Natural killer cell (primary cell): Measurements from ENCODE around the gene CLASP1. TPM values are rescaled to one million over a fixed set of nuclear protein-coding genes. Genes with fewer than 3 reads are reported as not detected.
"Not testable (repeated sequence)": the region's sequence is repeated elsewhere in the genome, so short reads cannot be mapped to it uniquely, and the experiment has no call there.

Source experiments
- ATAC-seq, 3 donors: fragments of 150-1000 bp in 2 of 3; fragments of 200-7000 bp in 1 of 3; cut with Tn5 transposase; 1 replicate in 1 of 3; 2 replicates in 2 of 3; pipeline ENCODE4 v1.10.0; 2021; ENCODE audit warnings: mild to moderate bottlenecking in 2 of 3, moderate library complexity in 2 of 3
- DNase-seq, 2 donors: peaks; one replicate each; pipeline versions ENCODE4 v3.0.0 to v3.0.0-alpha.2; 2013 to 2021; ENCODE audit warnings: mixed read lengths in 1 of 2
- H3K27ac ChIP-seq: one replicate; pipeline ENCODE4 v1.5.1; 2013; ENCODE audit warnings: mild to moderate bottlenecking, low read length
- H3K27me3 ChIP-seq: one replicate; pipeline ENCODE4 v1.6.1; 2013; ENCODE audit warnings: low read length; ENCODE audit not compliant: control insufficient read depth, insufficient read depth
- H3K36me3 ChIP-seq: one replicate; pipeline ENCODE4 v1.6.1; 2013; ENCODE audit warnings: low read length; ENCODE audit not compliant: control insufficient read depth, insufficient read depth
- H3K4me1 ChIP-seq: one replicate; pipeline ENCODE4 v1.6.1; 2013; ENCODE audit warnings: low read length; ENCODE audit not compliant: control insufficient read depth, insufficient read depth
- H3K4me3 ChIP-seq: one replicate; pipeline ENCODE4 v1.5.1; 2013; ENCODE audit warnings: low read length
- H3K9me3 ChIP-seq: one replicate; pipeline ENCODE4 v1.6.1; 2013; ENCODE audit warnings: low read length; ENCODE audit not compliant: control insufficient read depth, insufficient read depth
- H3K27ac Mint-ChIP-seq, 2 donors: one replicate each; pipeline ENCODE4 v1.8.0; 2022; ENCODE audit warnings: mild to moderate bottlenecking in 2 of 2, mixed read lengths in 2 of 2, moderate library complexity in 1 of 2
- H3K27me3 Mint-ChIP-seq, 2 donors: one replicate each; pipeline ENCODE4 v1.8.0; 2022; ENCODE audit warnings: low read depth in 2 of 2, mixed read lengths in 2 of 2
- H3K36me3 Mint-ChIP-seq: one replicate; pipeline ENCODE4 v1.8.0; 2022; ENCODE audit warnings: mixed read lengths
- H3K4me1 Mint-ChIP-seq, 2 donors: one replicate each; pipeline ENCODE4 v1.8.0; 2022; ENCODE audit warnings: mixed read lengths in 2 of 2
- H3K4me3 Mint-ChIP-seq: one replicate; pipeline ENCODE4 v1.8.0; 2022; ENCODE audit warnings: mild to moderate bottlenecking, moderate library complexity, mixed read lengths
- H3K9me3 Mint-ChIP-seq, 2 donors: one replicate each; pipeline ENCODE4 v1.8.0; 2022; ENCODE audit warnings: mixed read lengths in 2 of 2
- WGBS: methylation state at CpG from one replicate; pipeline ENCODE4 v1.1.7; 2013; ENCODE audit warnings: missing lambda C conversion rate; ENCODE audit not compliant: insufficient coverage; 5-methylcytosine and 5-hydroxymethylcytosine counted together
- intact Hi-C: fragments of 100-400 bp; cut with micrococcal nuclease; formaldehyde crosslinking; loops from one replicate; pipeline ENCODE4 v1.14.2; 2022
- total RNA-seq, 4 donors: library from RNA; stranded (reverse); fragments of 120-200 nt in 1 of 4; gene quantifications; one replicate each; pipeline versions ENCODE4 v1.2.3 to v1.2.4, GENCODE V29; 2013 to 2022
- TF ChIP-seq, protein P1 (sequence below): fragments of 200-600 bp; IDR thresholded peaks from one replicate; pipeline ENCODE4 v1.8.0; 2022; ENCODE audit warnings: antibody characterized with exemption

The CLASP1 gene
- total RNA-seq, 3 donors from 2014 or later (not counting 1 experiment from before 2014, with no cell fraction given): 125 to 142 (median 127) TPM

DNA sequence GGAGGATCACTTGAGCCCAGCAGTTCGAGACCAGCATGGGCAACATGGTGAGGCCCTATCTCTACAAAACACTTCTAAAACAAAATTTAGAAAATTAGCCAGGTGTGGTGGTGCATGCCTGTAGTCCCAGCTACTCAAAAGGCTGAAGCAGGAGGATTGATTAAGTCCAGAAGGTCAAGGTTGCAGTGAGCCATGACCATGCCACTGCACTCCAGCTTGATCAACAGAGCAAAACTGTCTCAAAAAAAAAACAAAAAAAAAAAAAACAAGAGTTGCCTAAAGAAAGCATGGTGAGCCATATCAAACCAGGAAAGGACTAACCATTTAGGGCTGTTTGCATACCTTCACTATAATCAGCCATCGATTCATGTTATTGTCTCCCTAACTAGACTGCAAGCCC, 4.5 kb downstream of the CLASP1 start:
- Histone ChIP-seq H3K4me3 (no peak overlapping the region), H3K9me3 (no peaks in the 10 kb centered on the region), H3K36me3 (no peaks in the 10 kb centered on the region), H3K27me3 (no peaks in the 10 kb centered on the region), H3K27ac (no peak overlapping the region), H3K4me1 (peaks cover 9% of the 10 kb centered on the region)
- H3K27ac Mint-ChIP-seq: peak overlapping the region; percentile 12 to 40
- no peaks in the 10 kb centered on the region for H3K27me3 Mint-ChIP-seq
- 93% methylated on average over 1 of the region's 2 CpGs for WGBS
- H3K4me3 Mint-ChIP-seq: no peak overlapping the region
- peaks cover 49 to 52% of the 10 kb centered on the region in 2 donors for H3K4me1 Mint-ChIP-seq
- intact Hi-C loops: loop anchor here (5.0 kb wide), 2 partner anchors 47 to 113 kb away; partner anchors contain the start of gene TSN
- peaks cover 5% of the 10 kb centered on the region for H3K36me3 Mint-ChIP-seq
- TF ChIP-seq, protein P1, sequence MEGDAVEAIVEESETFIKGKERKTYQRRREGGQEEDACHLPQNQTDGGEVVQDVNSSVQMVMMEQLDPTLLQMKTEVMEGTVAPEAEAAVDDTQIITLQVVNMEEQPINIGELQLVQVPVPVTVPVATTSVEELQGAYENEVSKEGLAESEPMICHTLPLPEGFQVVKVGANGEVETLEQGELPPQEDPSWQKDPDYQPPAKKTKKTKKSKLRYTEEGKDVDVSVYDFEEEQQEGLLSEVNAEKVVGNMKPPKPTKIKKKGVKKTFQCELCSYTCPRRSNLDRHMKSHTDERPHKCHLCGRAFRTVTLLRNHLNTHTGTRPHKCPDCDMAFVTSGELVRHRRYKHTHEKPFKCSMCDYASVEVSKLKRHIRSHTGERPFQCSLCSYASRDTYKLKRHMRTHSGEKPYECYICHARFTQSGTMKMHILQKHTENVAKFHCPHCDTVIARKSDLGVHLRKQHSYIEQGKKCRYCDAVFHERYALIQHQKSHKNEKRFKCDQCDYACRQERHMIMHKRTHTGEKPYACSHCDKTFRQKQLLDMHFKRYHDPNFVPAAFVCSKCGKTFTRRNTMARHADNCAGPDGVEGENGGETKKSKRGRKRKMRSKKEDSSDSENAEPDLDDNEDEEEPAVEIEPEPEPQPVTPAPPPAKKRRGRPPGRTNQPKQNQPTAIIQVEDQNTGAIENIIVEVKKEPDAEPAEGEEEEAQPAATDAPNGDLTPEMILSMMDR: no peak
- DNase-seq: no peak
- no peak for ATAC-seq
- H3K9me3 Mint-ChIP-seq: no peaks in the 10 kb centered on the region

DNA sequence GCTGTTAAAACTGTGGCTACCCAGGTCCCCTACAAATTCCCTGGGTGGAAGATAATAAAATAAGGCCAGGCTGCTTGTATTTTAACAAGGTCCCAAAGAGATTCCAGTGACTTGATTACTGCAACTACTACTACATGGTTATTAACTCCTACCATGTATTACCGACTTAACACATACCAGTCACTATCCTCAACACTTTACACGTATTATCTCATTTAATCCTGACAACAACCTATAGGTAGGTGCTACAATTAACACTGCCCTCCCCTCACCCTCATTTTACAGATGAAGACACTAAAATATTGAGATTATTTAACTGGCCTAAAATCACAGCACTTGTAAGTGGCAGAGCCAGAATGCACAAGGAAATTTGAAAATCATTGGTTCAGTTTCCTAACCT, 5.4 kb downstream of the CLASP1 start:
- no peak for ATAC-seq
- peak overlapping the region in 1 of 2 donors; percentile 38 for H3K27ac Mint-ChIP-seq

DNA sequence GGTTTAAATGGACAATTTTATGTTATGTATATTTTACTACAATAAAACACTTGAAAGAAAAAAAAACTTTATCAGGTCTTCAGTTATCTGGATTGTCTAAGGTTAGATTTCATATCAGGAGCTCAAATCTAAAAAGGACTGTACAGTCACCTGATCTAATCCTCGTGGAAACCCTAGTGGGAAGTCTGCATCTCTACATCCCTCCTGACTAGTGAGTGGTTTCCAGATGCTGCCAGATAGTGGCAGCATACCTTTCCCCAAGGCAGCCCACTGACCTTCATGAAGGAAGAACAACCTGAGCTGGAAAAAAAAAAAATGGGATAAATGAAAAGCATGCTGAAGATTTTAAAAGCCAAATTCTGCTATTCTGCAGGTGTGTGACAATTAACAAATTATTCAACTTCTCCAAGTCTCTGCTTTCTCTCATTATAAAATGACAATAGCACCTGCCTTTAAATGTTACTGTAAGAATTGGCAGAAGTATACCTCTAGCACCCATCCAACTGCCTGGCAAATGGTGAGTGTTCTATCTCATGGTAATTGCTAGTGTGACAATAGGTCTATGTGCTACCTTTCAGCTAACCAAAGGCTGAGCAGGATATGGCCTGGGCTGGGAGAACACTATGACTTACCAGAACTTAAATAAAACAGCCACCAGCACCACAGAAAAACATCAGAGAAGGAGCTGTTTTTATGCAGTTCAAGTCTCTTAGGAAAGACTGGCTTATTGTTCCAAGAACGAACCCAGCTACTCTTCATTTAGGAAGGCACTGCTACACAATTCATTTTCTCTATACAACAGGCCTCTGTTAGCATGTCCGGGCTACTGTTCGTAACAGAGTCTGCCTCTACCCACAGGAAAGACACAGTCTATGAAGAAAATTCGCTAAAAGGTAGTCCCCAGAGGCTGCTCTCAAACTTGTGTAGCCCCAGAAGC, 8.6 kb downstream of the CLASP1 start:
- H3K27ac ChIP-seq: no peak overlapping the region
- Mint-ChIP-seq H3K4me3 (no peak overlapping the region), H3K36me3 (no peaks in the 10 kb centered on the region), H3K9me3 (no peaks in the 10 kb centered on the region), H3K27ac (peak overlapping the region; percentile 70 to 72), H3K27me3 (no peaks in the 10 kb centered on the region), H3K4me1 (peaks cover 34% of the 10 kb centered on the region in 2 donors)
- no peak overlapping the region for H3K4me3 ChIP-seq
- ATAC-seq (peak; percentile 36 to 51 (median 37)), DNase-seq (no peak)
- H3K9me3 ChIP-seq: no peaks in the 10 kb centered on the region
- peaks cover 4% of the 10 kb centered on the region for H3K4me1 ChIP-seq
- no peaks in the 10 kb centered on the region for H3K36me3 ChIP-seq
- intact Hi-C loops: no loop called here
- TF ChIP-seq, protein P1: no peak
- no peaks in the 10 kb centered on the region for H3K27me3 ChIP-seq
- 74% methylated on average over 5 of the region's 5 CpGs for WGBS

More for the DNA sequence above, 5.4 kb downstream of the CLASP1 start:
- Mint-ChIP-seq H3K9me3 (no peaks in the 10 kb centered on the region), H3K27me3 (no peaks in the 10 kb centered on the region), H3K4me1 (peaks cover 45 to 46% of the 10 kb centered on the region in 2 donors), H3K36me3 (no peaks in the 10 kb centered on the region), H3K4me3 (no peak overlapping the region)
- Histone ChIP-seq H3K4me3 (no peak overlapping the region), H3K4me1 (peaks cover 9% of the 10 kb centered on the region), H3K36me3 (no peaks in the 10 kb centered on the region), H3K9me3 (no peaks in the 10 kb centered on the region), H3K27ac (no peak overlapping the region), H3K27me3 (no peaks in the 10 kb centered on the region)
- intact Hi-C loops: no loop called here
- TF ChIP-seq, protein P1: no peak
- 90% methylated on average over 2 of the region's 2 CpGs for WGBS
- DNase-seq: no peak

DNA sequence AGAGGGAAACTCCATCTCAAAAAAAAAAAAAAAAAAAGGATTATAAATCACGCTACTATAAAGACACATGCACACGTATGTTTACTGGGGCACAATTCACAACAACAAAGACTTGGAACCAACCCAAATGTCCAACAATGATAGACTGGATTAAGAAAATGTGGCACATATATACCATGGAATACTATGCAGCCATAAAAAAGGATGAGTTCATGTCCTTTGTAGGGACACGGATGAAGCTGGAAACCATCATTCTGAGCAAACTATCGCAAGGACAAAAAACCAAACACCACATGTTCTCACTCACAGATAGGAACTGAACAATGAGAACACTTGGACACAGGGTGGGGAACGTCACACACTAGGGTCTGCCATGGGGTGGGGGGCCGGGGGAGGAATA, 9.4 kb downstream of the CLASP1 start:
- H3K4me1 ChIP-seq, H3K4me3 ChIP-seq, H3K36me3 ChIP-seq, ATAC-seq, H3K27ac ChIP-seq, H3K27me3 Mint-ChIP-seq, H3K36me3 Mint-ChIP-seq, H3K27ac Mint-ChIP-seq, H3K9me3 Mint-ChIP-seq, H3K9me3 ChIP-seq, H3K4me3 Mint-ChIP-seq, intact Hi-C loops, H3K27me3 ChIP-seq, DNase-seq: not testable (repeated sequence)
- WGBS: 94% methylated on average over 2 of the region's 6 CpGs
- peaks cover 32 to 33% of the 10 kb centered on the region in 2 donors for H3K4me1 Mint-ChIP-seq
